Measurements from ENCODE around the gene CEP72. TPM values are rescaled to one million over a fixed set of nuclear protein-coding genes. Genes with fewer than 3 reads are reported as not detected.

Gene CEP72
- total and polyA plus RNA-seq, 4 donors = 1.3 to 5.9 (median 2.6) TPM

DNA sequence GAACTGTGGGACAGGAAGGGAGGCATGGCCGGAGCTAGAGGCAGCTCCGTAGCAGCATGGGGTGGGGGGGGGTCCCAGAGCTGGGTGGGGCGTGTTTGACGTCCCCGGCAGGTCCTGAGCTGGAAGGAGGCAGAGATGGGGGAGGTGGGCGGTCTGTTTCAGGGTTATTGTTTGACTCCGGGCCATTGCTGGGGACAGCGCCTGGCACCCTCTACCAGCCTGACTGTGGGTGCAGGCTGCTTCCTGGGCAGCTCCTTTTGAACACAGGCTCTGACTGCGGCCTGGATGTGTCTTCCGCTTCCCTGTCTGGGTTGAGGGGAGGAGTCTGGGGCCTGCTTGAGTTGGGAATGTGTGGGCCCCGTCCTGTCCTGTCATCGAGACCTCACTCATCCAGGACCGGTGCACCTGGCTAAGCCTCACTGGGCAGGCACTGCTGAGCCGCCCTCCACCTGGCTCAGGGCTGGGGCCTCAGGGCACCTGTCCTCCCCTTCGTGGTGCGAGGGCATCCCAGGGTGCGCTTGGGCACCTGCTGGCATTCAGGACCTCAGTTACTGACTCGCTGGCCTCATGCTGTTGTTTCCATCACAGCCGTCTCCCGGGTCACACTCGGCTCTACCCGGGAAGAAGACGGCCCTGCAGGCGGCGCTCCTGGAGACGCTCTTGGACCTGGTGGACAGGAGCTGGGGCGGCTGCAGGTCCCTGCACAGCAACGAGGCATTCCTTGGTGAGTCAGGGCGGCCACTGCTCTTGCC is 26.5 kb downstream of the CEP72 start (continued):
- TF ChIP-seq, protein P1, sequence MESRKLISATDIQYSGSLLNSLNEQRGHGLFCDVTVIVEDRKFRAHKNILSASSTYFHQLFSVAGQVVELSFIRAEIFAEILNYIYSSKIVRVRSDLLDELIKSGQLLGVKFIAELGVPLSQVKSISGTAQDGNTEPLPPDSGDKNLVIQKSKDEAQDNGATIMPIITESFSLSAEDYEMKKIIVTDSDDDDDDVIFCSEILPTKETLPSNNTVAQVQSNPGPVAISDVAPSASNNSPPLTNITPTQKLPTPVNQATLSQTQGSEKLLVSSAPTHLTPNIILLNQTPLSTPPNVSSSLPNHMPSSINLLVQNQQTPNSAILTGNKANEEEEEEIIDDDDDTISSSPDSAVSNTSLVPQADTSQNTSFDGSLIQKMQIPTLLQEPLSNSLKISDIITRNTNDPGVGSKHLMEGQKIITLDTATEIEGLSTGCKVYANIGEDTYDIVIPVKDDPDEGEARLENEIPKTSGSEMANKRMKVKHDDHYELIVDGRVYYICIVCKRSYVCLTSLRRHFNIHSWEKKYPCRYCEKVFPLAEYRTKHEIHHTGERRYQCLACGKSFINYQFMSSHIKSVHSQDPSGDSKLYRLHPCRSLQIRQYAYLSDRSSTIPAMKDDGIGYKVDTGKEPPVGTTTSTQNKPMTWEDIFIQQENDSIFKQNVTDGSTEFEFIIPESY (IDR thresholded peaks at IDR 0.05) = no peak
- TF ChIP-seq, protein P2, sequence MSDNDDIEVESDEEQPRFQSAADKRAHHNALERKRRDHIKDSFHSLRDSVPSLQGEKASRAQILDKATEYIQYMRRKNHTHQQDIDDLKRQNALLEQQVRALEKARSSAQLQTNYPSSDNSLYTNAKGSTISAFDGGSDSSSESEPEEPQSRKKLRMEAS (IDR thresholded peaks at IDR 0.05) = no peak
- TF ChIP-seq FOXA1 (IDR thresholded peaks at IDR 0.05) (no peak), EGR1 (IDR thresholded peaks at IDR 0.05; ENCODE audit: low read depth in 2 of 2) (no peak), HNF4G (IDR thresholded peaks at IDR 0.05) (no peak), HNF4A (conservative IDR thresholded peaks at IDR 0.05) (no peak), YY1 (IDR thresholded peaks at IDR 0.05) (no peak), FOXA2 (IDR thresholded peaks at IDR 0.05) (no peak)

DNA sequence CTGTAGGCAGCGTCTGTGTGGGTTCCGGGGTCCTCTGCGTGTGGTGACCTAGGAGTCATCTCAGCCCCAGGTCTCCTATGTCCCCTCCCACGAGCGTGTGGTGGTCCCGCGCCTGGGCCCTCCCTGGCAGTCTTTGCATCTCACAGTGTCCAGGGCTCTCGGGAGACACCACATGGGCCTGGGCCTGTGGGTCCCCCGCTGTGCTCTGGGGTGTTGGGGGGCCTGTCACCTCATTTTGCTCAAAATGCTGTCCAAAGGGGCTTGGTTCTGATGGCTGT is 27.1 kb downstream of the CEP72 start:
- Histone ChIP-seq H3K36me3 (ENCODE audit: control insufficient read depth in 4 of 4, insufficient read depth in 3 of 4, low read depth in 1 of 4, low read length in 3 of 4) (peaks cover 5 to 52% (median 18%) of the 10 kb centered on the region in 4 donors), H3K4me1 (ENCODE audit: control insufficient read depth in 4 of 4, insufficient read depth in 4 of 4, low read length in 3 of 4) (no peaks in the 10 kb centered on the region), H3K4me3 (ENCODE audit: low read depth in 1 of 3, low read length in 3 of 3) (no peak overlapping the region), H3K27ac (ENCODE audit: low read depth in 1 of 2, low read length in 2 of 2) (no peak overlapping the region), H3K27me3 (ENCODE audit: control insufficient read depth in 4 of 4, insufficient read depth in 4 of 4, low read length in 3 of 4) (no peaks in the 10 kb centered on the region), H3K9ac (ENCODE audit: low read depth in 1 of 2, low read length in 2 of 2) (no peak overlapping the region), H3K9me3 (ENCODE audit: control insufficient read depth in 4 of 4, low read length in 3 of 4) (peaks cover 0 to 4% (median 0%) of the 10 kb centered on the region in 4 donors)
- WGBS = 96% methylated on average over 9 of the region's 9 CpGs
- DNase-seq (ENCODE audit: low spot score) = no peak
- TF ChIP-seq, protein P2 (IDR thresholded peaks at IDR 0.05) = no peak
- TF ChIP-seq, protein P1 (IDR thresholded peaks at IDR 0.05) = no peak
- TF ChIP-seq, protein P3, sequence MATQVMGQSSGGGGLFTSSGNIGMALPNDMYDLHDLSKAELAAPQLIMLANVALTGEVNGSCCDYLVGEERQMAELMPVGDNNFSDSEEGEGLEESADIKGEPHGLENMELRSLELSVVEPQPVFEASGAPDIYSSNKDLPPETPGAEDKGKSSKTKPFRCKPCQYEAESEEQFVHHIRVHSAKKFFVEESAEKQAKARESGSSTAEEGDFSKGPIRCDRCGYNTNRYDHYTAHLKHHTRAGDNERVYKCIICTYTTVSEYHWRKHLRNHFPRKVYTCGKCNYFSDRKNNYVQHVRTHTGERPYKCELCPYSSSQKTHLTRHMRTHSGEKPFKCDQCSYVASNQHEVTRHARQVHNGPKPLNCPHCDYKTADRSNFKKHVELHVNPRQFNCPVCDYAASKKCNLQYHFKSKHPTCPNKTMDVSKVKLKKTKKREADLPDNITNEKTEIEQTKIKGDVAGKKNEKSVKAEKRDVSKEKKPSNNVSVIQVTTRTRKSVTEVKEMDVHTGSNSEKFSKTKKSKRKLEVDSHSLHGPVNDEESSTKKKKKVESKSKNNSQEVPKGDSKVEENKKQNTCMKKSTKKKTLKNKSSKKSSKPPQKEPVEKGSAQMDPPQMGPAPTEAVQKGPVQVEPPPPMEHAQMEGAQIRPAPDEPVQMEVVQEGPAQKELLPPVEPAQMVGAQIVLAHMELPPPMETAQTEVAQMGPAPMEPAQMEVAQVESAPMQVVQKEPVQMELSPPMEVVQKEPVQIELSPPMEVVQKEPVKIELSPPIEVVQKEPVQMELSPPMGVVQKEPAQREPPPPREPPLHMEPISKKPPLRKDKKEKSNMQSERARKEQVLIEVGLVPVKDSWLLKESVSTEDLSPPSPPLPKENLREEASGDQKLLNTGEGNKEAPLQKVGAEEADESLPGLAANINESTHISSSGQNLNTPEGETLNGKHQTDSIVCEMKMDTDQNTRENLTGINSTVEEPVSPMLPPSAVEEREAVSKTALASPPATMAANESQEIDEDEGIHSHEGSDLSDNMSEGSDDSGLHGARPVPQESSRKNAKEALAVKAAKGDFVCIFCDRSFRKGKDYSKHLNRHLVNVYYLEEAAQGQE (IDR thresholded peaks at IDR 0.05) = no peak
- TF ChIP-seq YY1 (IDR thresholded peaks at IDR 0.05) (no peak), FOXA2 (IDR thresholded peaks at IDR 0.05) (no peak), SP1 (IDR thresholded peaks at IDR 0.05) (no peak), NR2F2 (IDR thresholded peaks at IDR 0.05) (no peak), EGR1 (IDR thresholded peaks at IDR 0.05; ENCODE audit: low read depth in 2 of 2) (no peak), FOXA1 (IDR thresholded peaks at IDR 0.05) (no peak), HNF4A (conservative IDR thresholded peaks at IDR 0.05) (no peak)
- TF ChIP-seq, protein P4, sequence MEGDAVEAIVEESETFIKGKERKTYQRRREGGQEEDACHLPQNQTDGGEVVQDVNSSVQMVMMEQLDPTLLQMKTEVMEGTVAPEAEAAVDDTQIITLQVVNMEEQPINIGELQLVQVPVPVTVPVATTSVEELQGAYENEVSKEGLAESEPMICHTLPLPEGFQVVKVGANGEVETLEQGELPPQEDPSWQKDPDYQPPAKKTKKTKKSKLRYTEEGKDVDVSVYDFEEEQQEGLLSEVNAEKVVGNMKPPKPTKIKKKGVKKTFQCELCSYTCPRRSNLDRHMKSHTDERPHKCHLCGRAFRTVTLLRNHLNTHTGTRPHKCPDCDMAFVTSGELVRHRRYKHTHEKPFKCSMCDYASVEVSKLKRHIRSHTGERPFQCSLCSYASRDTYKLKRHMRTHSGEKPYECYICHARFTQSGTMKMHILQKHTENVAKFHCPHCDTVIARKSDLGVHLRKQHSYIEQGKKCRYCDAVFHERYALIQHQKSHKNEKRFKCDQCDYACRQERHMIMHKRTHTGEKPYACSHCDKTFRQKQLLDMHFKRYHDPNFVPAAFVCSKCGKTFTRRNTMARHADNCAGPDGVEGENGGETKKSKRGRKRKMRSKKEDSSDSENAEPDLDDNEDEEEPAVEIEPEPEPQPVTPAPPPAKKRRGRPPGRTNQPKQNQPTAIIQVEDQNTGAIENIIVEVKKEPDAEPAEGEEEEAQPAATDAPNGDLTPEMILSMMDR (IDR thresholded peaks at IDR 0.05; ENCODE audit: low read depth, low read length, missing input control) = no peak
